GM12801 (cell line): Measurements from ENCODE around the gene THRB.

Experiments
- TF ChIP-seq, protein P1 (sequence below): IDR thresholded peaks from one replicate; pipeline ENCODE4 v1.5.1; 2011; ENCODE audit warnings: control low read depth; ENCODE audit not compliant: insufficient read length; ENCODE audit errors: extremely low read depth

THRB gene

DNA sequence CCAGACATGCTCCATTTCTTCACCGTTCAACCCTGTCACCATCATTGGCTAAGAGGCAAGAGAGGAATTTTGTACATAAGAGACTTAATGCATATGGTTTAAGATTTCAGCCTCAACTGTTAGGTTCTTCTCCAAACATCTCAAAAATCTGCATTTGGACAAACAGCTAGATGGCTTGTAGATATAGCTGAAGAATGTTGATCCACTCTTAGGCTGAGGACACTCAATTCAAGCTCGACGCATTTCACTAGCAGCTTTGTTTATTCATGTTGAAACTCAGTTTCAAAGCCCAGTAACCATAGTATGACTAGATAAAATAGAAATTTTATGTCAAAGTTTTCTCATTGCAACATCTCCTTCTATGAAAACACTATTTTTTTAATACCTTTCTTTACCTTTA is 208.2 kb downstream of the THRB start:
- TF ChIP-seq, protein P1, sequence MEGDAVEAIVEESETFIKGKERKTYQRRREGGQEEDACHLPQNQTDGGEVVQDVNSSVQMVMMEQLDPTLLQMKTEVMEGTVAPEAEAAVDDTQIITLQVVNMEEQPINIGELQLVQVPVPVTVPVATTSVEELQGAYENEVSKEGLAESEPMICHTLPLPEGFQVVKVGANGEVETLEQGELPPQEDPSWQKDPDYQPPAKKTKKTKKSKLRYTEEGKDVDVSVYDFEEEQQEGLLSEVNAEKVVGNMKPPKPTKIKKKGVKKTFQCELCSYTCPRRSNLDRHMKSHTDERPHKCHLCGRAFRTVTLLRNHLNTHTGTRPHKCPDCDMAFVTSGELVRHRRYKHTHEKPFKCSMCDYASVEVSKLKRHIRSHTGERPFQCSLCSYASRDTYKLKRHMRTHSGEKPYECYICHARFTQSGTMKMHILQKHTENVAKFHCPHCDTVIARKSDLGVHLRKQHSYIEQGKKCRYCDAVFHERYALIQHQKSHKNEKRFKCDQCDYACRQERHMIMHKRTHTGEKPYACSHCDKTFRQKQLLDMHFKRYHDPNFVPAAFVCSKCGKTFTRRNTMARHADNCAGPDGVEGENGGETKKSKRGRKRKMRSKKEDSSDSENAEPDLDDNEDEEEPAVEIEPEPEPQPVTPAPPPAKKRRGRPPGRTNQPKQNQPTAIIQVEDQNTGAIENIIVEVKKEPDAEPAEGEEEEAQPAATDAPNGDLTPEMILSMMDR, result no peak

DNA sequence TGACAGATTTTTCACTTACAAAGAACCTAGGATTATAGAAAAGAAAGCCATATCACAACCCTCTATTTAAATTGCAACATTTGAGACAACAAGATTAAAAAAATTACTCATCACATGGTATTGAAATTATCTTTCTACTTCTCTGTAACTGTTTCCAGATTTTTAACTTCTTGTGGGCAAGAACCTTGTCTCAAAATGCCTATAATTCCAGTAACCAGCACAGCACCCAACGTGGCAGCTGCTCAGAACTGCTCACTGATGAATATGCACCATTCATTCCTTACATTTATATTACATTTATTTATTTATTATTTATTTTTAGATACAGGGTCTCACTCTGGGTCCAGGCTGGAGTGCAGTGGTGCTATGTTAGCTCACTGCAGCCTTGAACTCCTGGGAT is 216.1 kb downstream of the THRB start:
- TF ChIP-seq, protein P1, result no peak

DNA sequence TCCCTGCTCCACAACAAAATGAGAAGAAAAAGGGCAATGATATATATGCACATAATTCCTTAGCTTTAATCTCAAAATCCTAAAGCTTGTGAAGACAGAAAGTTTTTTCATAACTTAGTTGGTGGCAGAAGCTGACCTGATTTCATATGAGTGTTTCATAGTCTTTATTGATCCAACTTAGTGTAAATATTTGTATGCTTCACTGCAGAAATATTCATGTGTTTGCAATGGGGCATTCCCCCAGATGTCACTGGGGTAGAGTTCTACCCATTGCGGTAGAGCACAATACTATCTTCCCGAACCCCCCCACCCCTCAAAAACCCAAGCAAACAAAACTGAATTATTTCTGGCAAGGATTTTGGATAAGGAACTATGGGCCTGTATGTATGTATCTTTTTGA is 221.2 kb downstream of the THRB start:
- TF ChIP-seq, protein P1, result no peak

DNA sequence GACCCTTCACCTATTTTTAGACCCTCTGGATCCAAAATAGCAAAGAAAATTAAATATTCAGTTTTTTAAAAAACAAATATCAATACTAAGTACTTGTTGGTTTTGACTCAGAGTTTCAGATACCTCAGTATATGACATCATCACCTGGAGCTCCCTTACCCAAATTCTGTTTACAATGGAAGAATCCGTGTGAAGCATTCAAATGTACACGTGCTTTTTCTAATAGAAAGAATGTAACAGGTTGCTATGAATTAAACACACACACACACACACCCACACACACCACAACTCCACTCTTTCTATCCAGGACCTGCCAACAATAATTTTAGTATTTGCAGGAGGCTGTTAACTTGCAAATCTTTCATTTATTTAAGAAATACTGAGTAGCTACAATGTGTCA is 221.8 kb downstream of the THRB start:
- TF ChIP-seq, protein P1, result no peak

DNA sequence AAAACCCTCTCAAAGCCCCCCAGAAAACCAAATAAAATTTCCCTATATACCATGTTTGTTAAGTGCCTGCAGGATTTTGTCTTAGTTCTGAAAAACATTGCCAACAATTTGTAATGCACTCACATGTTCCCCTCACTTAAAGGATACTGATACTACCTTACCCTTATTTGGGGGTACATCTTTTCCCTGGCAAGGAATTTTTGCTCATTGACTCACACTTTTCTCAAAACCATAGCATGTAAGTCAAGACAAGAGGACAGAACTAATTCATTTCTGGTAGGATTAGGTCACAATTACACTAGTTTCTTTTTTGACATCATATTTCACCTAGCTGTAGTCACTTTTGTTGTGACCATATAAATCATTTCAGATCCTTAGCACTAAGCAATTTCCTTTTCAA is 222.2 kb downstream of the THRB start:
- TF ChIP-seq, protein P1, result no peak

DNA sequence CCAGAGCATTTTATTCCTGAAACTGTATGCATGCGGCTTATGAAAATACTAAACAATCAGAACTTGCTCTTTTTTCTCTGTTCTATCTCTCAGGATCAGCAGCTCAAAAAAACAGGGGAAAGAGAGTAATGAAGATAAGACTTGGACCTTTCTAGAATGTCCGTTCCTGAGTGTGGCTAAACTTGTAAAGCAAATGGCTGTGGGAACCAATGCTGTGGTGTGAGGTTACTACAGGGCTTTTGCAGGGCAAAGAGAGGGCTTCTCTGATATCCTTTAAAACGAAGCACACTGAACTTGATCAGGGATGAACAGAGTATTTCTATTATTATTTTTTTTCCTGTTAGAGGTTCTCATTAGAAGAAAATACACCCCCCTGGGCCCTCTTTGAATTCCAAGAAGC is 223.4 kb downstream of the THRB start:
- TF ChIP-seq, protein P1, result no peak

DNA sequence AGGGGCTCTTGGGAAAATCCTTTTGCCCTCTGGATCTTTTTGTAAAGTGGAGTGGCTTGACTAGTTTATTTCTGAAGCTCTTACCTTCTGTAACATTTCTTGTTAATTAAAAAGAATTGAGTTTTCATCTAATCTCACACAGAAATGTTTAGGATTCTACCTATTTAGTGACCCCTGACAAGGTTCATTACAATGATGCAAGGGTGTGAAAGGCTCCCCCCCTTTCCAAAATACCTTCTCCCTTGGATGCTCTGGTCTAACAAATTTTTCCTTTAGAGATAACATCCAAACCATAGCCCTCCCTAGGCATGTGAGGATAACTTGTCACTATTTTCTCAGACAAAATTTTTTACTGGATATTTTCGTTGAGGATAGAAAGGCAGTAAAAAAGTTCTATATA is 223.9 kb downstream of the THRB start:
- TF ChIP-seq, protein P1, result no peak

DNA sequence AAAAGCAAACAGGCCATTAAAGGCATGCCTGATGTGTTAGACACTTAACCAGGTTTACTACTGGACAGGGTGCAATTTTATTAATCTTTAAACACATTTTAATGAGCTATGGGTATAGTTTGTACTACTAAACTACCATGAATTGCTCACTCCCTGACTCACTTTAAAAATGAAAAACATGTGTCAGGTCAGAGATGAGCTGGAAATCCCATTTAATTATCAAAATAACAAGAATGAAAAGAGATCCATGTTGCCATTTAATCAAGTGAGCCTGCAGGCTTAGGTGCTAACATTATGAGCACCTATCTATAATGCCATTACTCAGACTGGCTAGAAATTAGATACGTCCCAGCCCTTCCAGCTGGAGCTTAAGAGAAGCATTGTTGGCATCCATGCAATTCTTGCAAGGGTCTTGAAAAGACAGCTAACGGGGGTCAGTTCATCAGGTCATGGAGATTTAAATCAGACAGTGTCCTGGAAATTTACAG is 224.4 kb downstream of the THRB start:
- TF ChIP-seq, protein P1, result no peak
